H9 (cell line): ENCODE data around the gene RPL36. TPM values are rescaled to one million over a fixed set of nuclear protein-coding genes. Genes with fewer than 3 reads are reported as not detected.

Experiments used
- DNase-seq: peaks from one replicate; pipeline ENCODE4 v3.0.0-alpha.2; 2017
- H2AFZ ChIP-seq: one replicate; pipeline ENCODE4 v1.6.1; 2013; ENCODE audit warnings: mild to moderate bottlenecking, low read length, control low read depth, moderate library complexity
- H2AK5ac ChIP-seq: 2 replicates; pipeline ENCODE4 v1.6.1; 2013; ENCODE audit warnings: low read length, control low read depth, mixed read lengths; ENCODE audit not compliant: insufficient read length
- H2BK120ac ChIP-seq: one replicate; pipeline ENCODE4 v1.6.1; 2013; ENCODE audit warnings: low read depth, mild to moderate bottlenecking, low read length, control low read depth, inconsistent platforms; ENCODE audit not compliant: poor library complexity, severe bottlenecking
- H2BK12ac ChIP-seq: 2 replicates; pipeline ENCODE4 v1.6.1; 2013; ENCODE audit warnings: low read length, control low read depth, mixed read lengths, low read depth; ENCODE audit not compliant: insufficient read length
- H2BK15ac ChIP-seq: 2 replicates; pipeline ENCODE4 v1.6.1; 2013; ENCODE audit warnings: low read depth, low read length, control low read depth
- H2BK20ac ChIP-seq: one replicate; pipeline ENCODE4 v1.6.1; 2013; ENCODE audit warnings: low read depth, mild to moderate bottlenecking, low read length, control low read depth, inconsistent platforms; ENCODE audit not compliant: poor library complexity, severe bottlenecking
- H2BK5ac ChIP-seq: 2 replicates; pipeline ENCODE4 v1.6.1; 2013; ENCODE audit warnings: low read length, control low read depth, mixed read lengths; ENCODE audit not compliant: insufficient read length
- H3K14ac ChIP-seq: 2 replicates; pipeline ENCODE4 v1.6.1; 2013; ENCODE audit warnings: low read length, control low read depth; ENCODE audit not compliant: insufficient read depth
- H3K18ac ChIP-seq: 2 replicates; pipeline ENCODE4 v1.6.1; 2013; ENCODE audit warnings: low read depth, mild to moderate bottlenecking, mixed read lengths, low read length, control low read depth; ENCODE audit not compliant: insufficient read length
- H3K23ac ChIP-seq: 2 replicates; pipeline ENCODE4 v1.6.1; 2013; ENCODE audit warnings: low read length, control low read depth, mixed read lengths, low read depth; ENCODE audit not compliant: insufficient read length
- H3K23me2 ChIP-seq: 2 replicates; pipeline ENCODE4 v1.6.1; 2013; ENCODE audit warnings: low read depth, mild to moderate bottlenecking, mixed read lengths, low read length, control low read depth; ENCODE audit not compliant: insufficient read length, poor library complexity, severe bottlenecking
- H3K27ac ChIP-seq: 2 replicates; pipeline ENCODE4 v1.5.1; 2013; ENCODE audit warnings: low read length, control low read depth, mixed read lengths, low read depth; ENCODE audit not compliant: insufficient read length
- H3K27me3 ChIP-seq: 2 replicates; pipeline ENCODE4 v1.6.1; 2013; ENCODE audit warnings: low read length, control low read depth, inconsistent platforms; ENCODE audit not compliant: insufficient read depth
- H3K4ac ChIP-seq: 2 replicates; pipeline ENCODE4 v1.6.1; 2013; ENCODE audit warnings: low read depth, mild to moderate bottlenecking, control low read depth, inconsistent platforms, low read length, moderate library complexity
- H3K4me1 ChIP-seq: 2 replicates; pipeline ENCODE4 v1.6.1; 2013; ENCODE audit warnings: low read length, control low read depth, inconsistent platforms; ENCODE audit not compliant: insufficient read depth
- H3K4me2 ChIP-seq: 2 replicates; pipeline ENCODE4 v1.6.1; 2013; ENCODE audit warnings: low read length, control low read depth, mixed read lengths; ENCODE audit not compliant: insufficient read length, insufficient read depth
- H3K56ac ChIP-seq: 2 replicates; pipeline ENCODE4 v1.6.1; 2013; ENCODE audit warnings: low read depth, mild to moderate bottlenecking, mixed read lengths, low read length, control low read depth; ENCODE audit not compliant: insufficient read length
- H3K79me1 ChIP-seq: 2 replicates; pipeline ENCODE4 v1.6.1; 2013; ENCODE audit warnings: low read depth, mild to moderate bottlenecking, moderate library complexity, low read length, control low read depth, inconsistent platforms; ENCODE audit not compliant: insufficient read depth, poor library complexity, severe bottlenecking
- H3K79me2 ChIP-seq: 2 replicates; pipeline ENCODE4 v1.6.1; 2013; ENCODE audit warnings: low read length, control low read depth, inconsistent platforms; ENCODE audit not compliant: insufficient read depth
- H3K9ac ChIP-seq: 2 replicates; pipeline ENCODE4 v1.6.1; 2013; ENCODE audit warnings: low read length, control low read depth, mixed read lengths; ENCODE audit not compliant: insufficient read length; ENCODE audit errors: extremely low read depth
- H3K9me3 ChIP-seq: one replicate; pipeline ENCODE4 v1.6.1; 2013; ENCODE audit warnings: low read depth, low read length, inconsistent platforms; ENCODE audit not compliant: control insufficient read depth
- H3T11ph ChIP-seq: one replicate; pipeline ENCODE4 v1.6.1; 2013; ENCODE audit warnings: mild to moderate bottlenecking, low read length, control low read depth, inconsistent platforms
- H4K20me1 ChIP-seq: one replicate; pipeline ENCODE4 v1.6.1; 2013; ENCODE audit not compliant: control insufficient read depth, insufficient read length, insufficient read depth
- H4K5ac ChIP-seq: 2 replicates; pipeline ENCODE4 v1.6.1; 2013; ENCODE audit warnings: low read depth, mild to moderate bottlenecking, mixed read lengths, low read length, control low read depth; ENCODE audit not compliant: insufficient read length
- H4K8ac ChIP-seq: replicated peaks from 2 replicates; pipeline ENCODE4 v1.6.1; 2013; ENCODE audit warnings: low read length, control low read depth, mixed read lengths, low read depth; ENCODE audit not compliant: insufficient read length
- H4K91ac ChIP-seq: 2 replicates; pipeline ENCODE4 v1.6.1; 2013; ENCODE audit warnings: low read depth, mild to moderate bottlenecking, moderate library complexity, mixed read lengths, low read length, control low read depth; ENCODE audit not compliant: insufficient read length
- H3K27ac Mint-ChIP-seq, 3 experiments: 2 replicates in 2 of 3; 3 replicates in 1 of 3; pipeline ENCODE4 v1.8.0; 2020 to 2021; ENCODE audit warnings: mixed read lengths in 3 of 3, mild to moderate bottlenecking in 1 of 3, moderate library complexity in 1 of 3
- H3K27me3 Mint-ChIP-seq: 2 replicates; pipeline ENCODE4 v1.8.0; 2021; ENCODE audit warnings: low read depth, mild to moderate bottlenecking, moderate library complexity, mixed read lengths
- H3K36me3 Mint-ChIP-seq, 3 experiments: 2 replicates in 2 of 3; 3 replicates in 1 of 3; pipeline ENCODE4 v1.8.0; 2020 to 2021; ENCODE audit warnings: low read depth in 3 of 3, mixed read lengths in 3 of 3; ENCODE audit not compliant: insufficient read depth in 1 of 3
- H3K4me1 Mint-ChIP-seq, 2 experiments: 2 replicates each; pipeline ENCODE4 v1.8.0; 2020; ENCODE audit warnings: mixed read lengths in 2 of 2
- H3K4me3 Mint-ChIP-seq, 2 experiments: 2 replicates in 1 of 2; 3 replicates in 1 of 2; pipeline ENCODE4 v1.8.0; 2020 to 2021; ENCODE audit warnings: mild to moderate bottlenecking in 2 of 2, mixed read lengths in 2 of 2, moderate library complexity in 1 of 2
- H3K9me3 Mint-ChIP-seq, 2 experiments: 2 replicates in 1 of 2; 3 replicates in 1 of 2; pipeline ENCODE4 v1.8.0; 2020; ENCODE audit warnings: mild to moderate bottlenecking in 2 of 2, mixed read lengths in 2 of 2, moderate library complexity in 1 of 2
- CTCF ChIP-seq: fragments of 200-600 bp; sonication (generic); conservative IDR thresholded peaks from 3 replicates; pipeline ENCODE4 v1.8.0; 2021; ENCODE audit warnings: antibody characterized with exemption, mild to moderate bottlenecking
- WGBS: extraction: QIAGEN DNeasy Blood & Tissue Kit; methylation state at CpG from one replicate; pipeline ENCODE4 v1.1.7; 2013; ENCODE audit warnings: missing lambda C conversion rate, low lambda C conversion rate, mixed read lengths; ENCODE audit not compliant: insufficient read length; ENCODE audit errors: extremely low coverage; 5-methylcytosine and 5-hydroxymethylcytosine counted together
- total RNA-seq: library from RNA; stranded (reverse); gene quantifications from 2 replicates; pipeline ENCODE4 v1.2.1, GENCODE V29; 2021

RPL36 gene
- total RNA-seq, 1 experiment from 2014 or later: 1,074 TPM

GRCh38 chr19:5711713-5712161 lies 21.6 kb downstream of the RPL36 start:
- H3K14ac ChIP-seq: no peak overlapping the region
- no CpG with 5 or more reads among the region's 25 CpGs for WGBS
- H2BK12ac ChIP-seq: no peak overlapping the region
- no peak overlapping the region for H2BK15ac ChIP-seq
- Mint-ChIP-seq H3K36me3 (peaks cover 34 to 72% (median 58%) of the 10 kb centered on the region in 3 experiments), H3K4me1 (0 out of 4 replicates have a peak, but pooled peaks cover 0 to 3% of the 10 kb centered on the region in 2 experiments), H3K4me3 (no peak overlapping the region), H3K27me3 (no peaks in the 10 kb centered on the region), H3K27ac (no peak overlapping the region; a peak in 1 of 7 replicates), H3K9me3 (no peaks in the 10 kb centered on the region)
- H3K4ac ChIP-seq: no peak overlapping the region
- no peak overlapping the region for H2BK20ac ChIP-seq
- H3K9ac ChIP-seq: no peak overlapping the region
- no peak overlapping the region for H3K23ac ChIP-seq
- H3K23me2 ChIP-seq: peaks cover 2% of the 10 kb centered on the region
- H3K4me2 ChIP-seq: no peak overlapping the region
- no peak overlapping the region for H3T11ph ChIP-seq
- H2AK5ac ChIP-seq: no peak overlapping the region
- H4K91ac ChIP-seq: no peak overlapping the region
- no peak overlapping the region for H2AFZ ChIP-seq
- H4K5ac ChIP-seq: no peak overlapping the region
- no peaks in the 10 kb centered on the region for H3K27me3 ChIP-seq
- no peak overlapping the region for H2BK120ac ChIP-seq
- H3K9me3 ChIP-seq: no peaks in the 10 kb centered on the region
- H3K56ac ChIP-seq: no peak overlapping the region
- peaks cover 8% of the 10 kb centered on the region; the same call in 1 of the 2 replicates for H3K79me2 ChIP-seq
- no peak overlapping the region for H3K27ac ChIP-seq
- no peak for DNase-seq
- no peak overlapping the region for H4K8ac ChIP-seq
- H3K18ac ChIP-seq: no peak overlapping the region
- no peak overlapping the region for H2BK5ac ChIP-seq
- H4K20me1 ChIP-seq: no peaks in the 10 kb centered on the region
- no peaks in the 10 kb centered on the region for H3K4me1 ChIP-seq
- H3K79me1 ChIP-seq: no peaks in the 10 kb centered on the region
- no peak for TF ChIP-seq CTCF
